Erythroblast (primary cell): Measurements from ENCODE around the gene ZNHIT2.

Source experiments
- GATA1 ChIP-seq: IDR thresholded peaks from 2 replicates; pipeline ENCODE4 v1.6.1; 2011; ENCODE audit warnings: low read depth, mild to moderate bottlenecking, control low read depth, low read length, moderate library complexity
- POLR2A ChIP-seq: IDR thresholded peaks from 2 replicates; pipeline ENCODE4 v1.6.1; 2011; ENCODE audit warnings: mild to moderate bottlenecking, low read length

GRCh38 chr11:65119670-65119995, 2.1 kb upstream of the ZNHIT2 start:
- TF ChIP-seq POLR2A (no peak), GATA1 (no peak)
